TTC549 (cell line): ENCODE results near the gene PDE7B.
"Not testable (repeated sequence)": the region's sequence is repeated elsewhere in the genome, so short reads cannot be mapped to it uniquely, and the experiment has no call there.

Source experiments
- FAIRE-seq: peaks from 2 replicates; lab custom pipeline; 2012; peaks lifted over from hg19 to GRCh38; lab: Jason Lieb, UNC

Gene PDE7B

DNA sequence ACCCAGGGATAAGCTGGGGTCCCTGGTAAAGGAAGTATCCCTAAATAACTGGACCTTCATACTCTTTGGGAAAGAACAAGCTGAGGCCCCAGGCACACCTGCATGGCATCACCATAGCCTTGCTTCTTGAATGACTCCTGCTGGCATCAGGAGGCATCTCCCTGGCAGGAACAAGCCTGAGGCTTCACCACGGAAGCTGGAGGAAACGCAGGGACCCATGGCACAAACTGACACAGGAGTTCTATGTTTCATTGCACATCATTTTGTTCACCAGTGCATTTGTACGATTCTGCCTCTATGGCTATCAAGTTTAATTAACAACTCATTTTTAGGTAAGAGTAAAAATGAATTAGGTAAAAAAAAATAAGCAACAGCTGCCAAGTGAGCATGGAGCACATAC, 619 bp upstream of the PDE7B start:
- FAIRE-seq: no peak

DNA sequence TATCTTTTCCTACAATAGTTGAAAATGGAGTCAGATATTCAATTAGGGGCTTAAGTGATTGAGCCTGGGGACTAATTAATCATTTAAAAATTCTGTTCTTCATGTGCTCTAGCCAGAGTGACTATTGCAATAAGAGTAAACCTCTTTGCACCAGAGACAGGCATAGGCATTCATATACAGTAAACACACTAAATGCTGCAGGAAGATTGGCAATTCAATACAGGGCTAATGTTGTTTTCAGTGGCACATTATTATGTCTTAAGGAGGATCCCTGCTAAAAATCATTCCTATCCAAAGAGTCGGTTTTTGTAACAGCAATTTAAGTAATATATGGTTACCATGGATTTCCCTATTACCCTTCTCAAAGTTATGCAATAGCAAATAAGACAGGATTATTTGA, 1.2 kb downstream of the PDE7B start:
- FAIRE-seq: no peak

DNA sequence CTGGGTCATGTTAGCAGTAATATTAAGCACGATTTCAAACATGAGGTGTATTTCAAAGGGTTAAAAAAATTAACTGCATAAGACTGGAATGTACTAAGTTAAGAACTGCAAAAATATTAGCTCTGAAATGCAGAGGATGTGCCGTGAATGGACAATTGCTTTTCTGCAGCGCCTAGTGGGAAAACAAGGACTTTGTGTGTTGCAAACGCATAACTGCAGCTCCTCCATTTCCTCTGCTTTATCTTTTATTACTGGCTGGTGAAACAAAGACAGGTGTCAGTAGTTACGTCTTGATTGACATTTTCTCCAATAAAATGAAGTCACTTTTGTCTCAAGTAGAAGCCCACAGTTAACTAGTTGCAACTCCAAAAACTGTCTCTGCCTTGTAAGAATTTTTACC, 1.7 kb downstream of the PDE7B start:
- FAIRE-seq: no peak

DNA sequence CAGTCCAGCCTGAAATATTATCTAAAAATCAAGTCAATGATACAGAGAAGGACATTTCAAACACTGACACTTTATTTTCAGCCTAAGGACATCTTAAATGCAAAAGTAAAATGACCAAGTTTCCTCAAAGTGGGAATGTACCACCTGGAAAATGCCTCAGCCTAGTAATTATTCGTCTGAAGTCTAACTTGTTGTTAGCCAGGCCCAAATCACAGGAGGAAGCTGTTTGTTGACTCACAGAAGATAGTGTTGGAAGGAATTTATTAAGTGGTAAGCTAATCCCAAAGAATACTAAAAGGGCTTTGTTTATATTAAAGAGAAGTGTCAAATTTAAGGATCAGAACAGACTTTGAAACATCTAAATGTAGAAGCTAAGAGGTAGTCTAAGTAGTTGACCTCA, 2.5 kb downstream of the PDE7B start:
- FAIRE-seq: no peak

DNA sequence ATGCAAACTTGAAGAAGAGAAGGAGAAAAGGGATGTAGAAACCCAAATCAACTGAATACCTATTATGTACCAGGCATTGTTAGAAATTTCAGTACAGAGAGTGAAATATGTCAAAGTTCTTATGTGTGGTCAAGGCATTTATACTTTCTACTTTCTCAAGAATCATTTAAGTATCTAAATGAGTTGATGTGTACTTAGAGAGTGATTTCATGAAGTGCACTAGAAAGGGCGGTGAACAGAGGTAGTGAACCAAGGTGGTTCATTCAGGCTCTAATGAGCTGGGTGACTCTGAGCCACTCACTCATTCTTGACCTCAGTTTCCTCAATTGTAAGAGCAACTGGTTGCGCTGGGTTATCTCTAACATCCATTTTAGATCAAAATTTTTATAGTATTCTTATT, 3.3 kb downstream of the PDE7B start:
- no peak for FAIRE-seq

DNA sequence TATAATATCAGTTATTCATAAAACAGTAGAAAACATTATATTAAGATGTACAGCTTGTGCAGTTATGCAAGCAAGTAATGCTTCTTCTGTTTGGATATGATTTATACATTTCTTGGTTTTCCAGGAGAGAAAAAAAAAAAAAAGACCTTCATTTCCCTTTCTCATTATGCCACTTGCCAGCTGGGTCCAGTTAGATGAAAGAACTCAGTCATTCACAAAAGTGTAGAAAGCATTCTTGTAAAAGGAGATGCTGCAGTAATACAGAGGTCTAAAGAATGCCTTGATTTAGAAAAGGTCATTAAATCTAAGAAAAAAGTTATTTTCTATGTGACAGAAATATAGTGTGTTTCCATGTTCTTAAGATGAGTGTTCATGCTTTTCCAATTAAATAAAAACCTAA, 7.4 kb downstream of the PDE7B start:
- no peak for FAIRE-seq

DNA sequence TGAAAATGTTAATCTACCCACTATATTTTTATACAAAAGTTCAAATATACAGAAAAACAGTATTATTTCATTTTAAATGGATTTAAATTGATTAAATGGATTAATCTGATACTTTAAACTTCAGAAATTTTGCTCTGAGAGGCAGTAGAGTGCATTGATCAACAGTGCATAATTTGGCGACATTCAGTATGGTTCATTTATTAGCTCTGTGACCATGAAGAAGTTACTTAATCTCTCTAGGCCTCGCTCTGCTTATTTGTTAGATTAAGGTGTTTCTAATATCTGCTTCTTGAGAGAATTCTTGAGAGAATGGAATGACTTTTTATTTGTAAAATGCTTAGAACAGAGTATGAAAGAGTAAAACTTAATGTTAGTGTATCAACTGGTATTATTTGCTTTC, 8.9 kb downstream of the PDE7B start:
- FAIRE-seq: no peak

- no peak for FAIRE-seq
Measured at GRCh38 chr6:135861189-135861588, 9.7 kb downstream of the PDE7B start.

- FAIRE-seq: not testable (repeated sequence)
Measured at GRCh38 chr6:135864929-135865328, 13.4 kb downstream of the PDE7B start.

DNA sequence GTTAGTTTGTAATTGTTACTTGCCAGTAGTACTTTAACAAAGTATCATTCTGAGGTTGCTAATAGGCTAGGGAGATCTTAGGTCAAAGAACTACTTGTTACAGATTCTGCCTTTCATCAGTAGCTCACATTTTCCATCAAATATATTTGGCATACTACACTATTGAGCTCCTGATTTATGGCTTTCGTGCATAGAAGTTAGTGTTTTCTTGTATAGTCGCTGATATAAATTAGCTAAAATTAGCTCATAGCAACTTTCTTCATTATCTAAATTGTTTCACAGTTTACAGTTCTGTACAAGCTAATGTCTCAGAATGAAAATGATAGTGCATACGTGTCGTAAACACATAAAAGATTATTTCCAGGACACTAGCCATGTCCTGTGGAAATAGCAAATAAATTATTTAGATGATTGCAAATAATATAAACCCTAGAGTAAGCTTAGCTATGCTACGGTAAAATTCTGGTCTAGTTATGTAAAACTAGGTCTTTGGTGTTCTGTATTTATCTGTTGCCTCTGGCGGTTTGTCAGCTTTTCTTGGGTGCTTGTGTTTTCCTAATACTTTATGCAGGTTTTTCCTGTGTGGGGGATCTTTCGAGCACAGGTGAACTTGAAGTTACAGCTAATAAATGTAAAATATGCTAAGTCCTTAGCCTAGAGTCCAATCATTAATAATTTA, 15.1 kb downstream of the PDE7B start:
- no peak for FAIRE-seq

DNA sequence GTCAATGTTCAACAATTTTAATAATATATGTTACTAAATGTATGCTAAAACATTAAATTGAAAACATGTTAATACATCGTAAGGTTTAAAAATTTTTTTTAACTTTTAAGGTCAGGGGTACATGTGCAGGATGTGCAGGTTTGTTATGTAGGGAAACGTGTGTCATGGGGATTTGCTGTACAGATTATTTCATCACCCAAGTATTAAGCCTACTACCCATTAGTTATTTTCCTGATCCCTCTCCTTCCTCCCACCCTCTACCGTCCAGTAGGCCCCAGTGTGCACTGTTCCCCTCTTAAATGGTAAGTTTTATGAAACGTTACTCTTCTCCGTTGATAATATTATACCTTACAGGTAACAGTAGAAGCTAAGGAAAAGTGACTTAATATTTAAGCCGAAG, 15.8 kb downstream of the PDE7B start:
- no peak for FAIRE-seq

DNA sequence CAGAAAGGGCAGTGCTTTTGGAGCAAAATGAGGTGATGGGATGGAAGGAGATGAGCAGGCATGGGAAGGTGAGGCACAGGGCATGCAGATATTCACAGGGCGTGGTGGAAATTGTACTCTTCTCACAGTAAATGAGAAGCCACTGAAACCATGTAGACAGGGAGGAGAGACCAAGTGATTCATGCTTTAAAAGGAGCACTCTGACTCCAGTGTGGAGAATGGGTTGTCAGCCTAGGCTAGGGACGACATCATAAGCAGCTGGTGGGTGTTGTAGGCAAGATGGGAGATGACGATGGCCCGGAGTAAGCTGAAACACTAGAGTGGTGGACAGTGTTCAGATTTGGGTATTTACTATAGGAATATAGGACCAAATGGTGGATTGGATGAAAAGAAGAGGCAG, 18.4 kb downstream of the PDE7B start:
- no peak for FAIRE-seq

- no peak for FAIRE-seq
Measured at GRCh38 chr6:135870722-135871121, 19.2 kb downstream of the PDE7B start.

DNA sequence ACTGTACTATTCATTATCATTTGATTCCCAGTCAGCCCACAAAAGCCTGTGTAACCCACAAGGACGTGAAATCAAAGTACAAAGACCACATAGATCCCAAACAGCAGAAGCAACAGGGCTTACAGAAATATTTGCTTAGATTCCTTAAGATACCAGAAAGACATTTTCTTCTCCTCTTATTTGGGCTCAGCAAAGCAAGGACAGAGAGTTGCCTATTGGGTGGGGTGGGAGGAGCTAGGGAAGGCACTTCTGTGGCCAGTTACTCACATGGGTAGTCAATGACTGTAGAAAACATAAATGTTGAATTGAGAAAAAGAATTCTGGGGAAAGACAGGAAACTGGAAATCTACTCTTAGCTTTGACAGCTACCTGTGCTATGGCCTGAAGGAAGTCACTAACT, 19.8 kb downstream of the PDE7B start:
- FAIRE-seq: no peak

DNA sequence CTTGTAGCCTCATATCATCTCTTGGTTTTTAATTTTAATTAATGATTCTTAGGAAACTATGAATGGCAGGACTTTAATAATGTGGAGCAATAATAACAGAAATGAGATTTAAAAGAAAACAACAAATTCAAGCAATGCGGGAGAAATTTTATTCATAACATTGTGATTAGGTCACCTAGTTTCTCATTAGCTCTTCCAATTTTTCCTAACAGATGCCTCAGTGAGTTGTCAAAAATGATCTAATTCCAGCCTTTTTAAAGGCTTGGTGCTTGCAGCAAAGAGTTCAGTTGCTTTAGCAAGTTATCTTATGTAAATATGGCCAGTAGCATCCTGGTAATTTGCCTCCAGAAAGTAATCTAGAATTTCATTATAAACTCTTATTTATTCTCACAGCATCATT, 20.4 kb downstream of the PDE7B start:
- no peak for FAIRE-seq

- FAIRE-seq: no peak
Measured at GRCh38 chr6:135875446-135875845, 23.9 kb downstream of the PDE7B start.

DNA sequence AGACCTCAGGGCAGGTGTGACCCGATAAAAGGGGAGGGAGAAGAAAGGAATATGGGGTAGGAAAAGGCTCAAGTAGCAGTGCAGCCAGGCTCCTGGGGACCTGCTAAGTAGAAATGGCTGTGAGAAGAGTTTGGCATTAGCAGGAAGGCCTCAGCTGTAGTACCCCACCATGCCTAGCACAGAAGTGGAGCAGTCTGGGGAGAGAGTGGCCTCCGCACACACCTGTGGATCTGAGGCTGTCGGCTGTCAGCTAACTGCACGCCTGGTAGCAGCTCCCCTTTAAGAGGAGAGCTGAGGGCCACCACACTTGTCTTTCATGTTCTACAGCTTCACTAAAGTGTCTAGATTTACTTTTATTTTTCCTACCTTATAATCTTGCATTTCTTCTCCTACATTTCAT, 24.6 kb downstream of the PDE7B start:
- no peak for FAIRE-seq

DNA sequence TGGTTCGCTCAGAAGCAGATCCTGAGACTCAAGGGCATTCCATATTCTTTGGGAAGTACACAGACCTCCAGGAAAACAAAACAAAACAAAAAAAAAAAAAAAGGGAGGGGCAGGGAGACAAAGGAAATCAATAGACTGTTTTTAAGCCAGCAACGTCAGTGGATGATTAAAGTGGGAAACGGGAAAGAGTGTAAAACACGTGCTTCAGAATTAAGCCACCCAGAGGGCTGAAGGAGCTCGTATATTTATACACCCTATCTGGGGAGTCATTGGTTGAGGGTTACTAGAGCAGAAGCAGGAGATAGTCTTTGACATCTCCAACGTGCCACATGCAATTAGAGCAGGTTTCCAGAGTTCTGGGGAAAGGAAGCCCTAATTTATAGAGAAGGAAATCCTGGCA, 26.2 kb downstream of the PDE7B start:
- FAIRE-seq: no peak

GRCh38 chr6:135880066-135880972, 28.8 kb downstream of the PDE7B start:
- FAIRE-seq: no peak

- FAIRE-seq: no peak
Measured at GRCh38 chr6:135883045-135883444, 31.5 kb downstream of the PDE7B start.

DNA sequence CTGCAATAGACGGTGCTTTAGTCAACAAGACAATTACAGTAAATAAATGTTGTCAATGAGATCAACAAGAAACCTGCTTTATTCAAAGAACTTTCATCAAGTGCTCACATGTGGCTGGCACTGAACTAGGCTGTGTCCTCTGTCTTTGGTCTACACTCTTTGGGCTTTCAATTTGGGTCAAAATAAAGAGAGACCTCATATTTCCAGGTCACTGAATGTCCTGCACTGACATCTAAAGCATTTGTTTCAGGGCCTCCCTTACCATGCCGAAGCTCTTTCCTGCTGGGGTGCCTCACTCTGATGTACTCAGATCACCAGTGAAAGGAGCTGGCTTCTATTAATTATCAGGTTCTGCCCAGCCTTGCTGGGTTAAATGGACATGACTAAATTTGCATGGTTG, 32.0 kb downstream of the PDE7B start:
- FAIRE-seq: no peak

DNA sequence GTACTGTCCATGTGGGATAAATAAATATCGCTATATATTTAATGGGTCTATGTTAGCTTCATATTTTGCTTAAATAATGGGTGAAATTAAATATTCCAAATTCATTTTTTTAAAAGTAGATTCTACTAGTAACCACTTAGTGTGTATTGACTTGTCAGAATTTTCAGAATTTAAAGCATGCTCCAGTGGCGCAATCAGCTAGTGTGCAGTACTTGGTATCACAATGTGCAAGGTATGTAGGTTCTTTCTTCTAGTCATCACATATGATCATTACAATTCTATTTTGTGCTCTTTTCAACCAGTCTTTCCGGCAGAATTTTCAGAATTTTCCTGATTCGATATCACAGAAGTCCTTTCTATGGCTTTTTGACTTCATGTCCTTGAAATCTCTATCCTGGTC, 32.6 kb downstream of the PDE7B start:
- FAIRE-seq: no peak

DNA sequence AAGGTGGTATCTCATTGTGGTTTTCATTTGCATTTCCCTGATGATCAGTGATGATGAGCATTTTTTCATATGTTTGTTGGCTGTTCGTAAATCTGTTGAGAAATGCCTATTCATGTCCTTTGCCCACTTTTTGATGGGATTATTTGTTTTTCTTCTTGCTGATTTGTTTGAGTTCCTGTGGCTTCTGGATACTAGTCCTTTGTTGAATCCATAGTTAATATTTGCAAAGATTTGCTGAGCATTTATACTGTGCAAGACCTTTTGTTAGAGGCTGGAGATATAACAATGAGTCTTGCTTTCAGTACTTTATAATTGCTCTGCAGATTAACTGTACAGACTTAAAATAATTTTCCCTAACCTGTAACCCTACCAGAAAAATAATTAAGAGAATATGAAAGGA, 35.6 kb downstream of the PDE7B start:
- no peak for FAIRE-seq

DNA sequence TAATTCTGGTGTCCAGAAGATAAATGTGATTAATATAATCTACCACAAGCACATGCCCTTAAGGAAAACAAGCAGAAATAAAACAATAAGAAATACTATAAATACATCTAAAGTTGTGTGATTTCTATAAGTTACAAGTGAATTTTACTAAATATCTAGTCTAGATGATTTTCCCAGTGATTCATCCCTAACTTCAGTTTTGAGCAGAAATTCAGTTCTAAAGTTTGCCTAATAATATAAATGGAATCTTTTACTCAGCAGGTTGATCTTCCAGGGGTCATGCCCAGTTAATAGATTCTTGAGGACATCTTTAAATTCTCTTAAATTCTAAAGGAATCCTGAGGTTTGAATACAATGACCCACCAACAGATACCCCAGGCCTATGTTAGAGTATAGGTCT, 37.3 kb downstream of the PDE7B start:
- FAIRE-seq: no peak
